Neuronal stem cell (in vitro differentiated cells): Measurements from ENCODE around the gene MCU.
A peak's percentile ranks its signal among the peaks of the same experiment; 100 is the strongest.

Source experiments
- DNase-seq: peaks from one replicate; pipeline ENCODE4 v3.0.0-alpha.2; 2013; ENCODE audit warnings: low spot score
- H2AFZ ChIP-seq: one replicate; pipeline ENCODE4 v1.6.1; 2013; ENCODE audit warnings: mild to moderate bottlenecking, low read length, inconsistent platforms
- H2AK5ac ChIP-seq: 2 replicates; pipeline ENCODE4 v1.6.1; 2013; ENCODE audit warnings: low read depth, mild to moderate bottlenecking, inconsistent platforms, low read length, moderate library complexity, mixed read lengths
- H2BK120ac ChIP-seq: 2 replicates; pipeline ENCODE4 v1.6.1; 2013; ENCODE audit warnings: low read depth, mild to moderate bottlenecking, inconsistent platforms, low read length, moderate library complexity, mixed read lengths
- H2BK12ac ChIP-seq: one replicate; pipeline ENCODE4 v1.6.1; 2013; ENCODE audit warnings: low read length, inconsistent platforms
- H2BK15ac ChIP-seq: 2 replicates; pipeline ENCODE4 v1.6.1; 2013; ENCODE audit warnings: mild to moderate bottlenecking, low read length, inconsistent platforms, mixed read lengths
- H2BK5ac ChIP-seq: one replicate; pipeline ENCODE4 v1.6.1; 2013; ENCODE audit warnings: inconsistent platforms, mild to moderate bottlenecking, low read length, moderate library complexity
- H3K14ac ChIP-seq: one replicate; pipeline ENCODE4 v1.6.1; 2013; ENCODE audit warnings: low read length, inconsistent platforms
- H3K18ac ChIP-seq: 2 replicates; pipeline ENCODE4 v1.6.1; 2013; ENCODE audit warnings: low read length, inconsistent platforms
- H3K23ac ChIP-seq: 2 replicates; pipeline ENCODE4 v1.6.1; 2013; ENCODE audit warnings: low read depth, mild to moderate bottlenecking, mixed read lengths, low read length, inconsistent platforms; ENCODE audit not compliant: poor library complexity
- H3K27ac ChIP-seq: replicated peaks from 3 replicates; pipeline ENCODE4 v1.5.1; 2013; ENCODE audit warnings: low read length, inconsistent platforms
- H3K27me3 ChIP-seq, 3 experiments: 2 replicates each; pipeline ENCODE4 v1.6.1; 2013; ENCODE audit warnings: low read length in 3 of 3, mild to moderate bottlenecking in 2 of 3, inconsistent platforms in 1 of 3, low read depth in 1 of 3, mixed read lengths in 1 of 3, moderate library complexity in 1 of 3; ENCODE audit not compliant: control insufficient read depth in 3 of 3, insufficient read depth in 3 of 3
- H3K36me3 ChIP-seq, 2 donors: replicated peaks in 1 of 2; 2 replicates each; pipeline ENCODE4 v1.6.1; 2013; ENCODE audit warnings: low read length in 2 of 2; ENCODE audit not compliant: control insufficient read depth in 2 of 2, insufficient read depth in 2 of 2
- H3K4ac ChIP-seq: 2 replicates; pipeline ENCODE4 v1.6.1; 2013; ENCODE audit warnings: inconsistent platforms, mild to moderate bottlenecking, low read length, moderate library complexity
- H3K4me1 ChIP-seq, 2 donors: 1 replicate in 1 of 2; 2 replicates in 1 of 2; pipeline ENCODE4 v1.6.1; 2013; ENCODE audit warnings: low read length in 2 of 2, low read depth in 1 of 2; ENCODE audit not compliant: control insufficient read depth in 2 of 2, insufficient read depth in 1 of 2
- H3K4me2 ChIP-seq: one replicate; pipeline ENCODE4 v1.6.1; 2013; ENCODE audit warnings: mild to moderate bottlenecking, low read length, inconsistent platforms; ENCODE audit not compliant: insufficient read depth, poor library complexity, severe bottlenecking
- H3K4me3 ChIP-seq, 2 donors: 2 replicates each; pipeline ENCODE4 v1.5.1; 2013; ENCODE audit warnings: low read length in 2 of 2, mild to moderate bottlenecking in 2 of 2, inconsistent platforms in 1 of 2, moderate library complexity in 1 of 2
- H3K79me1 ChIP-seq: one replicate; pipeline ENCODE4 v1.6.1; 2013; ENCODE audit warnings: low read depth, mild to moderate bottlenecking, inconsistent platforms, low read length, moderate library complexity
- H3K9ac ChIP-seq: one replicate; pipeline ENCODE4 v1.6.1; 2013; ENCODE audit warnings: mild to moderate bottlenecking, low read depth, low read length, inconsistent platforms; ENCODE audit not compliant: poor library complexity
- H3K9me3 ChIP-seq, 2 donors: replicated peaks in 1 of 2; 2 replicates each; pipeline versions ENCODE3 to v1.6.1; 2013; ENCODE audit warnings: low read length in 2 of 2, mild to moderate bottlenecking in 2 of 2, inconsistent platforms in 1 of 2, low read depth in 1 of 2, mixed read lengths in 1 of 2, moderate library complexity in 1 of 2; ENCODE audit not compliant: control insufficient read depth in 2 of 2, insufficient read depth in 1 of 2
- H4K8ac ChIP-seq: one replicate; pipeline ENCODE4 v1.6.1; 2013; ENCODE audit warnings: low read depth, mild to moderate bottlenecking, inconsistent platforms, low read length, moderate library complexity
- H4K91ac ChIP-seq: one replicate; pipeline ENCODE4 v1.6.1; 2013; ENCODE audit warnings: low read length, low read depth, mild to moderate bottlenecking, inconsistent platforms; ENCODE audit not compliant: poor library complexity
- WGBS, 2 donors: extraction: QIAGEN DNeasy Blood & Tissue Kit; methylation state at CpG; one replicate each; pipeline ENCODE4 v1.1.7; 2013; ENCODE audit warnings: missing lambda C conversion rate in 2 of 2, mixed read lengths in 1 of 2; ENCODE audit not compliant: insufficient read length in 2 of 2, insufficient replicate concordance in 1 of 2; ENCODE audit errors: extremely low coverage in 2 of 2; 5-methylcytosine and 5-hydroxymethylcytosine counted together

Gene MCU

GRCh38 chr10:72910705-72911104 is 218.8 kb downstream of the MCU start:
- Histone ChIP-seq H3K23ac (no peak overlapping the region), H3K79me1 (no peaks in the 10 kb centered on the region), H2BK15ac (no peak overlapping the region), H3K27me3 (peaks cover 0 to 5% (median 0%) of the 10 kb centered on the region in 3 experiments), H3K14ac (no peak overlapping the region), H3K4ac (no peak overlapping the region), H3K4me2 (no peak overlapping the region), H2AK5ac (no peak overlapping the region), H2AFZ (no peak overlapping the region), H3K9me3 (no peaks in the 10 kb centered on the region), H3K4me1 (no peaks in the 10 kb centered on the region), H2BK12ac (no peak overlapping the region), H4K8ac (no peak overlapping the region), H3K36me3 (no peaks in the 10 kb centered on the region), H2BK5ac (no peak overlapping the region), H3K9ac (no peak overlapping the region), H2BK120ac (no peak overlapping the region), H3K4me3 (no peak overlapping the region), H3K18ac (no peak overlapping the region), H3K27ac (no peak overlapping the region), H4K91ac (no peak overlapping the region)
- no peak for DNase-seq

GRCh38 chr10:72911758-72912157 is 219.8 kb downstream of the MCU start:
- H3K4me3 ChIP-seq = no peak overlapping the region
- no CpG with 5 or more reads among the region's 2 CpGs for WGBS, 2 donors
- no peak overlapping the region for H3K4ac ChIP-seq
- no peak overlapping the region for H2AK5ac ChIP-seq
- no peaks in the 10 kb centered on the region for H3K9me3 ChIP-seq
- DNase-seq = no peak
- no peak overlapping the region for H3K27ac ChIP-seq
- H3K79me1 ChIP-seq = no peaks in the 10 kb centered on the region
- H2BK5ac ChIP-seq = no peak overlapping the region
- no peak overlapping the region for H4K91ac ChIP-seq
- H2AFZ ChIP-seq = peak overlapping the region; percentile 41
- no peak overlapping the region for H2BK15ac ChIP-seq
- H3K27me3 ChIP-seq = no peaks in the 10 kb centered on the region
- H3K18ac ChIP-seq = no peak overlapping the region
- no peak overlapping the region for H3K23ac ChIP-seq
- no peaks in the 10 kb centered on the region for H3K36me3 ChIP-seq
- H4K8ac ChIP-seq = no peak overlapping the region
- no peak overlapping the region for H3K9ac ChIP-seq
- H2BK120ac ChIP-seq = no peak overlapping the region
- no peaks in the 10 kb centered on the region for H3K4me1 ChIP-seq
- no peak overlapping the region for H3K4me2 ChIP-seq
- no peak overlapping the region for H3K14ac ChIP-seq
- H2BK12ac ChIP-seq = no peak overlapping the region

GRCh38 chr10:72912736-72913135 is 220.8 kb downstream of the MCU start:
- H3K4ac ChIP-seq = no peak overlapping the region
- no peak overlapping the region for H2BK15ac ChIP-seq
- H3K23ac ChIP-seq = no peak overlapping the region
- peak overlapping the region; percentile 5 for H2AFZ ChIP-seq
- no peak for DNase-seq
- H3K4me1 ChIP-seq = no peaks in the 10 kb centered on the region
- no peak overlapping the region for H4K8ac ChIP-seq
- no peak overlapping the region for H3K4me2 ChIP-seq
- H3K27ac ChIP-seq = no peak overlapping the region
- no CpG with 5 or more reads among the region's 4 CpGs for whole genome bisulfite sequencing, 2 donors
- H3K4me3 ChIP-seq = no peak overlapping the region
- no peaks in the 10 kb centered on the region for H3K79me1 ChIP-seq
- no peaks in the 10 kb centered on the region for H3K27me3 ChIP-seq
- H4K91ac ChIP-seq = no peak overlapping the region
- no peak overlapping the region for H3K9ac ChIP-seq
- H3K18ac ChIP-seq = no peak overlapping the region
- H2BK12ac ChIP-seq = no peak overlapping the region
- no peaks in the 10 kb centered on the region for H3K9me3 ChIP-seq
- no peak overlapping the region for H2AK5ac ChIP-seq
- no peak overlapping the region for H2BK120ac ChIP-seq
- no peaks in the 10 kb centered on the region for H3K36me3 ChIP-seq
- no peak overlapping the region for H2BK5ac ChIP-seq
- H3K14ac ChIP-seq = no peak overlapping the region

DNA sequence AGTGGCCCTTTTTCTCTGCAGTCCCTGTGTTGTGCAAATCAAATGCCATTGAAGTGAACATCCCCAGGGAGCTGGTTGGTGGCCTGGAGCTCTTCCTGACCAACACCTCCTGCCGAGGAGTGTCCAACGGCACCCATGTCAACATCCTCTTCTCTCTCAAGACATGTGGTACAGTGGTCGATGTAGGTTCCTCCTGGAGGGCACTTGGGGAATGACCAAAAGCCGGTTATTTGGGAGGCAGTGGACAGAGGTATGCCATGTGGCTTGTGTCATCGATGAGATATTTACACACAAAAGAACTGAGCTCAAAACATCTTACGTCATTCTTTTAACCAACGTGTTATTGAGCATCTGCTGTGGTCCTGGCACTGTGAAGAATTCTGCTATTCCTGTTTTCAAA is 221.3 kb downstream of the MCU start:
- Histone ChIP-seq H4K91ac (no peak overlapping the region), H3K4me1 (no peaks in the 10 kb centered on the region), H3K4ac (no peak overlapping the region), H4K8ac (no peak overlapping the region), H3K4me2 (no peak overlapping the region), H3K23ac (no peak overlapping the region), H2AK5ac (no peak overlapping the region), H3K36me3 (no peaks in the 10 kb centered on the region), H2BK5ac (no peak overlapping the region), H3K27ac (no peak overlapping the region), H3K18ac (no peak overlapping the region), H3K27me3 (no peaks in the 10 kb centered on the region), H3K9me3 (no peaks in the 10 kb centered on the region), H2BK120ac (no peak overlapping the region), H3K9ac (no peak overlapping the region), H2BK15ac (no peak overlapping the region), H3K14ac (no peak overlapping the region), H3K4me3 (no peak overlapping the region), H2AFZ (peak overlapping the region; percentile 5), H3K79me1 (no peaks in the 10 kb centered on the region), H2BK12ac (no peak overlapping the region)
- no CpG with 5 or more reads among the region's 7 CpGs for WGBS, 2 donors
- DNase-seq = no peak
